Activated B cell treated with CpG ODN at 0.5 μM for 24 hours (primary cell): ENCODE results near the gene SH3D19. TPM values are rescaled to one million over a fixed set of nuclear protein-coding genes. Genes with fewer than 3 reads are reported as not detected.

Experiments
- ATAC-seq: fragments of 200-7000 bp; cut with Tn5 transposase; one replicate; pipeline ENCODE4 v1.10.0; 2021; ENCODE audit warnings: low read depth, mild to moderate bottlenecking, moderate library complexity
- CTCF ChIA-PET: fragments of 350-600 bp; sonication (Branson Sonifier 250); formaldehyde crosslinking; loops from one replicate; lab custom pipeline; 2021; ENCODE audit warnings: antibody characterized with exemption; lab: Charles Lee
- POLR2A ChIA-PET: fragments of 350-600 bp; sonication (Branson Sonifier 250); formaldehyde crosslinking; loops from one replicate; lab custom pipeline; 2021; ENCODE audit warnings: antibody characterized with exemption; lab: Charles Lee
- DNase-seq: peaks from one replicate; pipeline ENCODE4 v3.0.0; 2022
- H3K27ac Mint-ChIP-seq: one replicate; pipeline ENCODE4 v1.8.0; 2020; ENCODE audit warnings: mixed read lengths
- H3K27me3 Mint-ChIP-seq: one replicate; pipeline ENCODE4 v1.8.0; 2021; ENCODE audit warnings: mixed read lengths
- H3K36me3 Mint-ChIP-seq: one replicate; pipeline ENCODE4 v1.8.0; 2021; ENCODE audit warnings: low read depth, mixed read lengths
- H3K4me1 Mint-ChIP-seq: one replicate; pipeline ENCODE4 v1.8.0; 2021; ENCODE audit warnings: mixed read lengths
- H3K4me3 Mint-ChIP-seq: one replicate; pipeline ENCODE4 v1.8.0; 2020; ENCODE audit warnings: mild to moderate bottlenecking, mixed read lengths
- H3K9me3 Mint-ChIP-seq: one replicate; pipeline ENCODE4 v1.8.0; 2020; ENCODE audit warnings: mixed read lengths
- CTCF ChIP-seq: fragments of 200-600 bp; IDR thresholded peaks from one replicate; pipeline ENCODE4 v1.8.0; 2022; ENCODE audit warnings: antibody characterized with exemption, mild to moderate bottlenecking
- intact Hi-C: fragments of 100-400 bp; cut with micrococcal nuclease; formaldehyde crosslinking; loops from one replicate; pipeline ENCODE4 v1.15.1; 2024
- total RNA-seq: library from RNA; stranded (reverse); gene quantifications from 2 replicates; pipeline ENCODE4 v1.2.3, GENCODE V29; 2022

The SH3D19 gene
- total RNA-seq, 1 donor from 2014 or later: not detected

- peaks cover 4% of the 10 kb centered on the region for H3K27me3 Mint-ChIP-seq
- peaks cover 40% of the 10 kb centered on the region for H3K4me1 Mint-ChIP-seq
Observed at GRCh38 chr4:151099229-151099975, 226.0 kb downstream of the SH3D19 start, which contains the start of gene RPS3A. TSS of gene RPS3A (plus strand) at chr4:151099628. CDS start at chr4:151099653, 25 bp downstream.

GRCh38 chr4:151098979-151099228, 226.5 kb downstream of the SH3D19 start:
- Mint-ChIP-seq H3K27me3 (peaks cover 4% of the 10 kb centered on the region), H3K36me3 (peaks cover 43% of the 10 kb centered on the region), H3K4me3 (peak overlapping the region; percentile 99), H3K4me1 (peaks cover 40% of the 10 kb centered on the region), H3K27ac (peak overlapping the region; percentile 98), H3K9me3 (no peaks in the 10 kb centered on the region)
- intact Hi-C loops: loop anchor here (1.0 to 5.0 kb wide), 5 partner anchors 84 to 1680 kb away; partner anchors contain the start of genes ARFIP1, DCLK2, FBXW7 and FHIP1A
- CTCF ChIA-PET: interaction anchor here (0.6 kb wide), 1 partner anchor 83 kb away, joined by 3 read pairs; the partner anchor contains the start of gene LRBA
- POLR2A ChIA-PET: interaction anchor here (0.9 to 4.8 kb wide), 6 partner anchors 8 to 564 kb away, joined by 3 to 45 read pairs (median 3); partner anchors contain the start of gene LRBA
- TF ChIP-seq CTCF: no peak
- no peak for ATAC-seq
- no peak for DNase-seq

More at GRCh38 chr4:151099229-151099975, 226.0 kb downstream of the SH3D19 start, which contains the start of gene RPS3A:
- peak; percentile 88 for TF ChIP-seq CTCF
- intact Hi-C loops: loop anchor here (1.0 to 5.0 kb wide), 5 partner anchors 84 to 1680 kb away; partner anchors contain the start of genes ARFIP1, DCLK2, FBXW7 and FHIP1A
- Mint-ChIP-seq H3K27ac (peak within 1 kb of the TSS; percentile 98), H3K9me3 (no peaks in the 10 kb centered on the region), H3K36me3 (peaks cover 47% of the 10 kb centered on the region), H3K4me3 (peak within 1 kb of the TSS; percentile 99)
- ChIA-PET POLR2A (interaction anchor here (0.7 to 4.8 kb wide), 11 partner anchors 9 to 661 kb away, joined by 3 to 45 read pairs (median 4); partner anchors contain the start of genes GATB and LRBA), CTCF (interaction anchor here (0.6 kb wide), 1 partner anchor 84 kb away, joined by 3 read pairs; the partner anchor contains the start of gene LRBA)
- ATAC-seq (peak; percentile 94), DNase-seq (peak; percentile 99)

DNA sequence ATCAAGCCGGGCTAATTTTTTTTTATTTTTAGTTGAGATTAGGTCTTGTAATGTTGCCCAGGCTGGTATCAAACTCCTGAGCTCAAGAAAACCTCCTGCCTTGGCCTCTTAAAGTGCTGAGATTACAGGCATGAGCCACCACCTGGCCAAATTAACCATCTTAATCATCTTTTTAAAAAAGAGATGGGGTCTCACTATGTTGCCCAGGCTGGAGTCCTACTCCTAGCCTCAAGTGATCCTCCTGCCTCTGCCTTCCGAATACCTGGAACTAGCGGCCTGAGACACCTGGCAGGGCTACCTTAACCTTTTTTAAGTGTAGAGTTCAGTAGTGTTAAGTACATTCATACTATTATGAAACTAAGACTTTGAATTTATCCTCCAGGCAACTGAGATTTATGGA, 227.6 kb downstream of the SH3D19 start:
- intact Hi-C loops: loop anchor here (2.0 to 5.0 kb wide), 2 partner anchors 310 to 1019 kb away; partner anchors contain the start of genes DCLK2 and FHIP1A
- Mint-ChIP-seq H3K36me3 (peaks cover 34% of the 10 kb centered on the region), H3K4me3 (peak overlapping the region; percentile 99), H3K27ac (peak overlapping the region; percentile 98), H3K4me1 (peaks cover 40% of the 10 kb centered on the region), H3K9me3 (no peaks in the 10 kb centered on the region), H3K27me3 (peaks cover 4% of the 10 kb centered on the region)
- no peak for DNase-seq
- ATAC-seq: no peak
- TF ChIP-seq CTCF: no peak
- ChIA-PET POLR2A (interaction anchor here (0.7 to 4.8 kb wide), 3 partner anchors 82 to 235 kb away, joined by 3 to 45 read pairs (median 4); partner anchors contain the start of gene LRBA), CTCF (no interaction called here)

DNA sequence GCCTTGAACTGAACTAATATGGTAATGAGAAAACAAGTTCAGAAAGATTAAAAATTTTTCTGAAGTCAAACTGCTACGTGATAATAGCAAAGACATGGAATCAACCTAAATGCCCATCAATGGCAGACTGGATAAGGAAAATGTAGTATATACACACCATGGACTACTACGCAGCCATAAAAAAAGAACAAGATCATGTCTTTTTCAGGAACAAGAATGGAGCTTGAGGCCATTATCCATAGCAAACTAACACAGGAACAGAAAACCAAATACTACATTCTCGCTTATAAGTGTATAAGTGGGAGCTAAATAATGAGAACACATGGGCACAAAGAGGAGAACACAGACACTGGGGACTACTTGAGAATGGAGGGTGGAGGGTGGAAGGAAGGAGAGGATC, 230.3 kb downstream of the SH3D19 start:
- DNase-seq (no peak), ATAC-seq (no peak)
- ChIA-PET CTCF (no interaction called here), POLR2A (no interaction called here)
- Mint-ChIP-seq H3K9me3 (no peaks in the 10 kb centered on the region), H3K36me3 (peaks cover 10% of the 10 kb centered on the region), H3K27ac (no peak overlapping the region), H3K27me3 (peaks cover 4% of the 10 kb centered on the region), H3K4me3 (no peak overlapping the region), H3K4me1 (peaks cover 18% of the 10 kb centered on the region)
- intact Hi-C loops: loop anchor here (5.0 kb wide), 1 partner anchor 312 kb away; the partner anchor contains the start of gene FHIP1A
- TF ChIP-seq CTCF: no peak

DNA sequence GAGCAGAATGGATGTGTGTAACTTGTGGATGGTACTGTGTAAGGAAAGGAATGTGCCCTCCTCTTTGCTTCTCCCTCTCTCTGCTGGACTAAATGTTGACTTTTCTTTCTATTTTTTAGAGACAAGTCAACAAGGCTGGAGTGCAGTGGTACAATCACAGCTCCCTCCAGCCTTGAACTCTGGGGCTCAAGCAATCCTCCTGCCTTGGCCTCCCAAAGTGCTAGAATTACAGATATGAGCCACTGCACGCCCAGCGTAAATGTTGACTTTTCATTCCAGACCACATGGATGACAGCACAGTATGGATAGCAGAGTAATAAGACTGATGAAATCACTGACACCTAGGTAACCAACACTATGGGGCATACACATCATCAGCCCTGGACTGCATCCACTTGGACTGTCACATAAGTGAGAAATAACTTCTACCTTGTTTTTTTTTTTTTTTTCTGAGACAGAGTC, 231.1 kb downstream of the SH3D19 start:
- H3K4me1 Mint-ChIP-seq: peaks cover 14% of the 10 kb centered on the region
- H3K27me3 Mint-ChIP-seq: peaks cover 4% of the 10 kb centered on the region
- CTCF ChIA-PET: no interaction called here
- intact Hi-C loops: no loop called here
- ATAC-seq (no peak), DNase-seq (no peak)
- H3K9me3 Mint-ChIP-seq: no peaks in the 10 kb centered on the region
- POLR2A ChIA-PET: no interaction called here
- no peak for TF ChIP-seq CTCF
- H3K27ac Mint-ChIP-seq: no peak overlapping the region
- H3K4me3 Mint-ChIP-seq: no peak overlapping the region
- H3K36me3 Mint-ChIP-seq: peaks cover 2% of the 10 kb centered on the region
